Vagina (tissue), 2 donors: ENCODE measurements around the gene KIRREL3.

Experiments used
- CTCF ChIP-seq, 3 experiments: fragments of 450-650 bp in 2 of 3; fragments of 200-600 bp in 1 of 3; sonication (generic) in 1 of 3; IDR thresholded peaks; one replicate each; pipeline ENCODE4 v1.5.1; 2017 to 2019; ENCODE audit warnings: antibody characterized with exemption in 3 of 3, mild to moderate bottlenecking in 2 of 3, moderate library complexity in 2 of 3
- POLR2A ChIP-seq, 2 donors: fragments of 450-650 bp; IDR thresholded peaks; one replicate each; pipeline ENCODE4 v1.6.1; 2017; ENCODE audit warnings: antibody characterized with exemption in 2 of 2, mild to moderate bottlenecking in 2 of 2, moderate library complexity in 2 of 2

DNA sequence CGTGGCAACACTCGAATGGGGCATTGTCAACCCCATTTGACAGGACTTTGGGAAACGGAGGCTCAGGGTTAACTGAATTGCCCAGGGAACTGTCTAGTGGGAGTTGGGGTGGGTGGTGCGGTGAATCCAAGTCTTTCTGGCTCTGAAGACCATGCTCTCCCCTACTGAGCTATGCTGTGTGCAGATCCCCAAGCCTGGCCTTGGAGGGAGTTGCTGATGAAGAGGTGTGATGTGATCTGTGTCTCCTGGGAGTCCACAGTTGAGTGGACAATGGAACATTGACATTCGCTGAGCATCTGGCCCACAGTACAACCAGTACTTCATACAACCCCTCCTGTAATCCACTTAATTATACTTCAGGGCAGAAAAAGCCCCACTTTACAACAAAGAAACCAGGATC lies 472.9 kb downstream of the KIRREL3 start:
- TF ChIP-seq CTCF (IDR thresholded peaks at IDR 0.05) (no peak), POLR2A (IDR thresholded peaks at IDR 0.05) (no peak)
